GM06990 (cell line): ENCODE measurements around the gene WDR27.

Experiments
- DNase-seq: peaks from one replicate; pipeline ENCODE4 v3.0.0-alpha.2; 2011; ENCODE audit not compliant: insufficient read length; ENCODE audit errors: extremely low read depth
- H3K27me3 ChIP-seq: replicated peaks from 2 replicates; pipeline ENCODE4 v1.6.0; 2011; ENCODE audit warnings: low read length; ENCODE audit not compliant: control insufficient read depth, insufficient read depth
- H3K36me3 ChIP-seq: 2 replicates; pipeline ENCODE4 v1.5.1; 2011; ENCODE audit warnings: low read length; ENCODE audit not compliant: control insufficient read depth, insufficient read depth
- H3K4me3 ChIP-seq: replicated peaks from 2 replicates; pipeline ENCODE4 v1.5.1; 2011; ENCODE audit warnings: low read depth, mild to moderate bottlenecking, control low read depth, low read length
- TF ChIP-seq, protein P1 (sequence below): IDR thresholded peaks from 2 replicates; pipeline ENCODE4 v1.5.1; 2011; ENCODE audit warnings: low read length, control low read depth, mild to moderate bottlenecking, inconsistent platforms; ENCODE audit not compliant: insufficient read depth, poor library complexity, severe bottlenecking

The WDR27 gene

DNA sequence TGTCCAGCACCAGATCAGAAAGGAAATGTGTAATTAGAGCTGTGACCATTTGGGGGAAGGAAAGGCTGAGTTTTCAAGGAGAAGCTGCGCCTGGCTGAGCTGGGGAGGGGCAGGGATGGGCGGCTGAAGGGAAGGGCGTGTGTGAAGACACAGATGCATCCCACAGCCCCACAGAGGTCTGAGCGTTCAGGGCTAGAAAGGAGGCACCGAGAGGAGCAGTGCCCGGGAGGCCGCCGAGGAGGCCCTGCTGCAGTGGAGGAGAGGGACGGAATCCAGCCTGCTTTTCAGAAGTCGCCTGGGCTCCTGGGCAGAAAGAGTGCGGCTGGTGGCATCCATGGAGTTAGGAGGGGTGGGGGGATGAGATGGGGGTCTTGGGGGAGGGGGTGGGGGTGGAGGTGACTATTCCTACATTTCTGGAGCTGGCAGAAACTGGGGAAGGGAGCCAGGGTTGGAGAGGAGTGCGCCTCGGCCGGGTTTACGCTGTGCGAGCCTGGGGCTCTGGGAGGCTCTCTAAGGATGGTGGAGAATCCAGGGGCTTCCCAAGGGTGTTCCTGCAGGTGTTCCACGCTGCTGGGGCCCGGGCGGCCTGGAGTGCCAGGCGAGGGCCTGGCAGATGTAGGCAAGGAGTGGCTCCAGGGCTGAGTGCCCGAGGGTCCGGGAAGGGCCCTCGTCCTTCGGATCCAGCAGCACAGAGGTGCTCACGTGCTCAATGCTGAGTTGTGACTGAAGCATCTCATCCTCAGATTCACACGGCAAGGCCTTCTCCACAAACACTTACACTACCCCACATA is 41.8 kb downstream of the WDR27 start:
- Histone ChIP-seq H3K36me3 (peaks cover 5% of the 10 kb centered on the region), H3K4me3 (no peak overlapping the region), H3K27me3 (no peaks in the 10 kb centered on the region)
- DNase-seq = no peak
- TF ChIP-seq, protein P1, sequence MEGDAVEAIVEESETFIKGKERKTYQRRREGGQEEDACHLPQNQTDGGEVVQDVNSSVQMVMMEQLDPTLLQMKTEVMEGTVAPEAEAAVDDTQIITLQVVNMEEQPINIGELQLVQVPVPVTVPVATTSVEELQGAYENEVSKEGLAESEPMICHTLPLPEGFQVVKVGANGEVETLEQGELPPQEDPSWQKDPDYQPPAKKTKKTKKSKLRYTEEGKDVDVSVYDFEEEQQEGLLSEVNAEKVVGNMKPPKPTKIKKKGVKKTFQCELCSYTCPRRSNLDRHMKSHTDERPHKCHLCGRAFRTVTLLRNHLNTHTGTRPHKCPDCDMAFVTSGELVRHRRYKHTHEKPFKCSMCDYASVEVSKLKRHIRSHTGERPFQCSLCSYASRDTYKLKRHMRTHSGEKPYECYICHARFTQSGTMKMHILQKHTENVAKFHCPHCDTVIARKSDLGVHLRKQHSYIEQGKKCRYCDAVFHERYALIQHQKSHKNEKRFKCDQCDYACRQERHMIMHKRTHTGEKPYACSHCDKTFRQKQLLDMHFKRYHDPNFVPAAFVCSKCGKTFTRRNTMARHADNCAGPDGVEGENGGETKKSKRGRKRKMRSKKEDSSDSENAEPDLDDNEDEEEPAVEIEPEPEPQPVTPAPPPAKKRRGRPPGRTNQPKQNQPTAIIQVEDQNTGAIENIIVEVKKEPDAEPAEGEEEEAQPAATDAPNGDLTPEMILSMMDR = no peak

DNA sequence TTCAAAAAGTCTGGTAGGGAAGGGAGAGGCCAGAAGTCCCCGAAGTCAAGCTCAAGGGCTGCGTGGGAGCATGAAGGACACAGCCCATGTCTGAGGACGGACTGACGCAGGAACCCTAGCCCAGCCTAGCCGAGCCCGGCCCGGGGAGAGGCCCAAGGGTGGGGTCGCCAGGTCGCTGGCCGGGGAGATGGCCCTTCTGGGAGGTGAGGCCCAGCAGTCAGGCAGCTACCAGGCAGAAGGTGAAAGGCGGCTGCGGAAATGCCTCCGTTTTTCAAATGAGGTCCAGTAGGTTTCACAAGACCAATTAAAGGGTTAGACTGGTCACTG is 44.6 kb downstream of the WDR27 start:
- no peaks in the 10 kb centered on the region for H3K27me3 ChIP-seq
- H3K36me3 ChIP-seq = peaks cover 5% of the 10 kb centered on the region
- TF ChIP-seq, protein P1 = no peak
- H3K4me3 ChIP-seq = no peak overlapping the region
- no peak for DNase-seq

DNA sequence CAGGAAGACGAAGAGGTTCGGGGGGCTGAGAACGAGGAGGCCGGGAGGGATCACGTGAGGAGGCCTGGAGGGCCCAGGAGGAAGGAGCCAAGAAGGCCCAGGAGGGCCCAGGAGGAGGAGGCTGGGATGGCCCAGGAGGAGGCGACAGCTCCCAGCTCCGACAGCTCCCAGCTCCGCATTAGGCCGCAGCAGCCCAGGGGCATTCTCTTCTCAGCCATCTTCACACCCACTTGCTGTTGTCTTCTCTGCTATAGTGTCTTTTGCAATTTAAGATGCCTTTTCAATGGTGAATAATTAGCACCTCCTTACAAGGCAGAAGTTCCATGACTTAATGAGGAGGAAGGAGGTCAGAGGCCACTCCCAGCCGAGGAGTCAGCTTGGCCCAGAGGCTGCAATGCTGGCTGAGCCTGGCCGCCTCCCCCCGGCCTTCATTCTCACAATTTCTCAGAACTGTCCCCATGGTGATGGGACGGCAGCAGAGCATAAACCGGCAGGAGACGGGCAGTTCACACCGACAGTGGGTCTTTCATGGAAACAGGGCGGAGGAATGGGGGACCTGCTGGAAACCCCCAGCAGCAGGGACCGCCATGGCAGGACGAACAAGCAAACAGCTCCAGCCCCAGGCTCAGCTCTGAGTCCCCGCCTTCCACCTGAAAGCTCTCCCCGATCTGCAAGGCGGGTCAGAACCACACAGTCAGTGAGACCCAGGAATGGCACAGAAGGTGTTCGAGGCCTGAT is 45.1 kb downstream of the WDR27 start:
- peaks cover 5% of the 10 kb centered on the region for H3K36me3 ChIP-seq

DNA sequence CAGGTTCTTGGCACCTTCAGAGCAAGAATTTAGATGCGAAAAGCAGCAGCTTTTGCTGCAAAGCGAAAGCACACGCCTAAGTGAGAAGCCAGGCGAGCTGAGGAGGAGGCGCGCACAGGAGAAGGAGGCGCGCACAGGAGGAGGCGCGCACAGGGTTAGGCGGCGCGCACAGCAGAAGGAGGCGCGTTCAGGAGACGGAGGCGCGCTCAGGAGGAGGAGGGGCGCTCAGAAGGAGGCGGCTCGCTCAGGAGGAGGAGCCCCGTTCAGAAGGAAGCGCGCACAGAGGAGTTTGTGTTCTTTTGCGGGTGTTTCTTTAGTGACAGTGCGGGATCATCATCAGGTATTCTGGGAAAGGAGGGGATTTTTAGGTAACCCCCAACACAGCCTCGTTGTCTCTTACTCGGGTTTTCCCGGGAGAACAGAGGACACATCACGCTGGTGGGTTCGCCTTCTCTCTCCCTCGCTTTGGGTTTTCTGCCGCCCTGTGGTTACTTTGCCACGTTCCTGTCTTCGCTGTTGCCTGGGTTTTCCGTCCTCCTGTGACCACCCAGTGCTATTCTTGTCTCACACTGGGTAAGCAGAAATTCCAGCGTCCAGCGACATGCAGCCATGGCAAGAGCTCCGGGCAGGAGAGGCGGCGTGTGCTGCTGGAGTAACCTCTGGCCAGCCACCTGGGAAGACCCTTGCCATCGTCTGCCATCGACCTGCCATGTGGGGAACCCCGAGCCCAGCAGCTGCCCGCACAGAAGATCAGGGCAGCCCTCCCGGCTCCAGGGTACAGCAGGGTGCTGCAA is 47.0 kb downstream of the WDR27 start:
- peaks cover 7% of the 10 kb centered on the region for H3K36me3 ChIP-seq
- H3K4me3 ChIP-seq = peak overlapping the region; percentile 60
- TF ChIP-seq, protein P1 = peak; percentile 15
- peak; percentile 70 for DNase-seq
- H3K27me3 ChIP-seq = no peaks in the 10 kb centered on the region

More for the DNA sequence above, 45.1 kb downstream of the WDR27 start:
- H3K27me3 ChIP-seq = no peaks in the 10 kb centered on the region
- DNase-seq = no peak
- H3K4me3 ChIP-seq = no peak overlapping the region
- TF ChIP-seq, protein P1 = no peak

DNA sequence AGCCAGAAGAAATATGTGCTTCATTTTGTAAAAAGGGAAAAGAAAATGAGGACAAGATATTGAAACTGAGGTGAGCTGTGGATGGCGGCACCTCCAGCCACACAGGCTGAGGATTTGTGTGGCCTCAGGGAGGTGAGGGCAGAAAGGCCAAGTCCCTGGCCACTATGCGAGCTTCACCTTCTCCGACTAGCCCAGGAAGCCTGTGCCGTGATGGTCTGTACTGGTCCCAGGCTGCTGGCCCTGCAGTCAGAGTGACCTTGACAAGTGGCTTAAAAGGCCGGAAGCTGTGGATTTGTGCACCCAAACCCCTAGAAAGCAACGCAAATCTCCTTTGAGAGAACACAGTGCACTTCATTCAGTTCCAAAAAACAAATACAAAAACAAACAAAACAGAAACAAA is 48.1 kb downstream of the WDR27 start:
- H3K36me3 ChIP-seq = peaks cover 4% of the 10 kb centered on the region
- TF ChIP-seq, protein P1 = no peak

More for the DNA sequence above, 48.1 kb downstream of the WDR27 start:
- DNase-seq = no peak
- Histone ChIP-seq H3K4me3 (no peak overlapping the region), H3K27me3 (no peaks in the 10 kb centered on the region)
